Muscle of leg (tissue), 16 donors: Measurements from ENCODE around the gene SNX3. TPM values are rescaled to one million over a fixed set of nuclear protein-coding genes. Genes with fewer than 3 reads are reported as not detected.
"Not testable (repeated sequence)": the region's sequence is repeated elsewhere in the genome, so short reads cannot be mapped to it uniquely, and the experiment has no call there.

Experiments used
- DNase-seq: peaks from one replicate; pipeline ENCODE4 v3.0.0; 2013
- H3K27ac ChIP-seq: one replicate; pipeline ENCODE4 v1.5.1; 2013; ENCODE audit warnings: mild to moderate bottlenecking, low read length, control low read depth
- H3K27me3 ChIP-seq: one replicate; pipeline ENCODE4 v1.6.1; 2013; ENCODE audit warnings: low read length; ENCODE audit not compliant: control insufficient read depth, insufficient read depth
- H3K36me3 ChIP-seq: one replicate; pipeline ENCODE4 v1.6.1; 2013; ENCODE audit warnings: low read length; ENCODE audit not compliant: control insufficient read depth, insufficient read depth
- H3K4me1 ChIP-seq: one replicate; pipeline ENCODE4 v1.6.1; 2013; ENCODE audit warnings: low read length; ENCODE audit not compliant: control insufficient read depth, insufficient read depth
- H3K4me3 ChIP-seq: one replicate; pipeline ENCODE4 v1.5.1; 2013; ENCODE audit warnings: low read length, control low read depth
- H3K9me3 ChIP-seq: replicated peaks from 2 replicates; pipeline ENCODE4 v1.6.1; 2013; ENCODE audit warnings: low read depth, low read length; ENCODE audit not compliant: control insufficient read depth
- WGBS: methylation state at CpG from one replicate; pipeline ENCODE4 v1.1.5; 2013; ENCODE audit warnings: missing lambda C conversion rate; ENCODE audit not compliant: insufficient coverage; 5-methylcytosine and 5-hydroxymethylcytosine counted together
- long read RNA-seq, 11 donors: transcript quantifications; one replicate each; lab custom pipeline, GENCODE V29; 2026
- polyA plus RNA-seq, 8 donors: library from polyadenylated mRNA; unstranded; fragments of 120-200 nt; gene quantifications; one replicate each; pipeline versions ENCODE4 v1.2.1 to v1.2.3, GENCODE V29; 2013; ENCODE audit warnings: inconsistent platforms in 1 of 8, low replicate concordance in 1 of 8; ENCODE audit not compliant: insufficient read length in 8 of 8, insufficient read depth in 1 of 8
- total RNA-seq: library from RNA; stranded (reverse); fragments of 120-200 nt; gene quantifications from one replicate; pipeline ENCODE4 v1.2.4, GENCODE V29; 2013

SNX3 gene
- total RNA-seq: 135 TPM
- 100 to 1,000 TPM; 210 to 263 (median 223) TPM for polyA plus RNA-seq
- long read RNA-seq, donor 1, transcript SNX3-201 (4 exons, 1,755 nt): major isoform, 32 of 32 reads
- long read RNA-seq, donor 1, partial matches to known transcripts: 0 of 32 reads
- long read RNA-seq, donor 1, other reads (novel, unspliced or antisense): 0 of 32 reads
- long read RNA-seq, donor 2, transcript SNX3-201 (4 exons, 1,755 nt): major isoform, 12 of 12 reads
- long read RNA-seq, donor 2, partial matches to known transcripts: 0 of 12 reads
- long read RNA-seq, donor 2, other reads (novel, unspliced or antisense): 0 of 12 reads
- long read RNA-seq, donor 3, transcript SNX3-201 (4 exons, 1,755 nt): major isoform, 83 of 85 reads
- long read RNA-seq, donor 3, partial matches to known transcripts: 0 of 85 reads
- long read RNA-seq, donor 3, other reads (novel, unspliced or antisense): 0 of 85 reads
- long read RNA-seq, donor 4, transcript SNX3-202 (4 exons, 890 nt): minor isoform, 7 of 75 reads
- long read RNA-seq, donor 4, transcript SNX3-201 (4 exons, 1,755 nt): major isoform, 59 of 75 reads
- long read RNA-seq, donor 4, partial matches to known transcripts: 9 of 75 reads
- long read RNA-seq, donor 4, other reads (novel, unspliced or antisense): 0 of 75 reads
- long read RNA-seq, donor 5, transcript SNX3-202 (4 exons, 890 nt): minor isoform, 15 of 217 reads
- long read RNA-seq, donor 5, transcript SNX3-201 (4 exons, 1,755 nt): major isoform, 150 of 217 reads
- long read RNA-seq, donor 5, partial matches to known transcripts: 50 of 217 reads
- long read RNA-seq, donor 5, other reads (novel, unspliced or antisense): 0 of 217 reads
- long read RNA-seq, donor 6, transcript SNX3-201 (4 exons, 1,755 nt): major isoform, 115 of 140 reads
- long read RNA-seq, donor 6, transcript SNX3-202 (4 exons, 890 nt): minor isoform, 7 of 140 reads
- long read RNA-seq, donor 6, partial matches to known transcripts: 18 of 140 reads
- long read RNA-seq, donor 6, other reads (novel, unspliced or antisense): 0 of 140 reads
- long read RNA-seq, donor 7, transcript SNX3-202 (4 exons, 890 nt): minor isoform, 6 of 128 reads
- long read RNA-seq, donor 7, transcript SNX3-201 (4 exons, 1,755 nt): major isoform, 92 of 128 reads
- long read RNA-seq, donor 7, partial matches to known transcripts: 29 of 128 reads
- long read RNA-seq, donor 7, other reads (novel, unspliced or antisense): 0 of 128 reads
- long read RNA-seq, donor 8, transcript SNX3-201 (4 exons, 1,755 nt): major isoform, 60 of 111 reads
- long read RNA-seq, donor 8, partial matches to known transcripts: 46 of 111 reads
- long read RNA-seq, donor 8, other reads (novel, unspliced or antisense): 0 of 111 reads
- long read RNA-seq, donor 9, transcript SNX3-201 (4 exons, 1,755 nt): major isoform, 38 of 67 reads
- long read RNA-seq, donor 9, partial matches to known transcripts: 28 of 67 reads
- long read RNA-seq, donor 9, other reads (novel, unspliced or antisense): 0 of 67 reads
- long read RNA-seq, donor 10, transcript SNX3-202 (4 exons, 890 nt): minor isoform, 5 of 126 reads
- long read RNA-seq, donor 10, transcript SNX3-201 (4 exons, 1,755 nt): major isoform, 99 of 126 reads
- long read RNA-seq, donor 10, partial matches to known transcripts: 21 of 126 reads
- long read RNA-seq, donor 10, other reads (novel, unspliced or antisense): 0 of 126 reads
- long read RNA-seq, donor 11, transcript SNX3-201 (4 exons, 1,755 nt): major isoform, 58 of 86 reads
- long read RNA-seq, donor 11, partial matches to known transcripts: 26 of 86 reads
- long read RNA-seq, donor 11, other reads (novel, unspliced or antisense): 0 of 86 reads

GRCh38 chr6:108260809-108261569, at the start of gene SNX3:
SNX3 (minus strand) TSS chr6:108261040; CDS start chr6:108260921, 119 bp downstream.
- H3K36me3 ChIP-seq: peaks cover 3% of the 10 kb centered on the region
- H3K9me3 ChIP-seq: no peaks in the 10 kb centered on the region
- under 1% methylated on average over 71 of the region's 83 CpGs for WGBS
- H3K27me3 ChIP-seq: no peaks in the 10 kb centered on the region
- DNase-seq: peak; percentile 97
- H3K27ac ChIP-seq: peak within 1 kb of the TSS; percentile 99
- peaks cover 9% of the 10 kb centered on the region for H3K4me1 ChIP-seq
- H3K4me3 ChIP-seq: peak within 1 kb of the TSS; percentile 99

GRCh38 chr6:108309844-108310243, 49.0 kb upstream of the SNX3 start:
- 84% methylated on average over 4 of the region's 5 CpGs for WGBS
- H3K4me3 ChIP-seq: no peak overlapping the region
- H3K4me1 ChIP-seq: no peaks in the 10 kb centered on the region
- DNase-seq: no peak
- H3K27me3 ChIP-seq: no peaks in the 10 kb centered on the region
- H3K36me3 ChIP-seq: no peaks in the 10 kb centered on the region
- H3K27ac ChIP-seq: no peak overlapping the region
- H3K9me3 ChIP-seq: no peaks in the 10 kb centered on the region

- H3K36me3 ChIP-seq: not testable (repeated sequence)
- no CpG with 5 or more reads among the region's 4 CpGs for WGBS
These were observed 47.8 kb upstream of the SNX3 start for GRCh38 chr6:108308641-108309040.

DNA sequence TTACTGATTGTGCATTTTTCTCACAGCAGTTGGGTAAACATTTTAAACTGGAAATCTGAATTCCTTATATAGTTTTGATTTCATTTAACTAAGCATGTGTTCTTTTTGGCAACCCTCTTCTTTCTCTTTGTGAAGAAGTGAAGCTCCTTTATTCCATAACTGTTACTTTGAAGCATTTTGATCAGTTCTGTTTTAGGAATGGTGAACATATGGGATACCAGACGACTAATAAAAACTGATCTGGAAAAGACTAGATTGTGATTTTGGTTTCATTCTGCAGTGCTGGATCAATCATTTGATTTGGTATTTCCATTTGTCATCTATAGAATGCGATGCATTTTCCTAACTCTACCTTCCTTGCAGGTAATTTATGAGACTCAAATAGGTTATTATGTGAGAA, 43.8 kb upstream of the SNX3 start:
- WGBS: no CpG with 5 or more reads among the region's 2 CpGs
- Histone ChIP-seq H3K36me3 (no peaks in the 10 kb centered on the region), H3K4me1 (no peaks in the 10 kb centered on the region), H3K9me3 (no peaks in the 10 kb centered on the region), H3K4me3 (no peak overlapping the region), H3K27me3 (no peaks in the 10 kb centered on the region), H3K27ac (no peak overlapping the region)
- no peak for DNase-seq

More at GRCh38 chr6:108308641-108309040, 47.8 kb upstream of the SNX3 start:
- H3K4me1 ChIP-seq, DNase-seq, H3K4me3 ChIP-seq, H3K27me3 ChIP-seq, H3K27ac ChIP-seq, H3K9me3 ChIP-seq: not testable (repeated sequence)

- no peaks in the 10 kb centered on the region for H3K27me3 ChIP-seq
- H3K36me3 ChIP-seq: no peaks in the 10 kb centered on the region
- 97% methylated on average over 5 of the region's 5 CpGs for WGBS
- no peak overlapping the region for H3K4me3 ChIP-seq
- no peaks in the 10 kb centered on the region for H3K4me1 ChIP-seq
- DNase-seq: no peak
- H3K9me3 ChIP-seq: no peaks in the 10 kb centered on the region
- no peak overlapping the region for H3K27ac ChIP-seq
These were observed 41.5 kb upstream of the SNX3 start for GRCh38 chr6:108302386-108302785.

- no peaks in the 10 kb centered on the region for H3K27me3 ChIP-seq
- peaks cover 5% of the 10 kb centered on the region for H3K4me1 ChIP-seq
- no peak for DNase-seq
- 60% methylated on average over 2 of the region's 7 CpGs for WGBS
- H3K36me3 ChIP-seq: no peaks in the 10 kb centered on the region
- H3K9me3 ChIP-seq: no peaks in the 10 kb centered on the region
- peak overlapping the region; percentile 92 for H3K27ac ChIP-seq
- peak overlapping the region; percentile 70 for H3K4me3 ChIP-seq
These were observed 34.8 kb upstream of the SNX3 start for GRCh38 chr6:108295676-108296075.

DNA sequence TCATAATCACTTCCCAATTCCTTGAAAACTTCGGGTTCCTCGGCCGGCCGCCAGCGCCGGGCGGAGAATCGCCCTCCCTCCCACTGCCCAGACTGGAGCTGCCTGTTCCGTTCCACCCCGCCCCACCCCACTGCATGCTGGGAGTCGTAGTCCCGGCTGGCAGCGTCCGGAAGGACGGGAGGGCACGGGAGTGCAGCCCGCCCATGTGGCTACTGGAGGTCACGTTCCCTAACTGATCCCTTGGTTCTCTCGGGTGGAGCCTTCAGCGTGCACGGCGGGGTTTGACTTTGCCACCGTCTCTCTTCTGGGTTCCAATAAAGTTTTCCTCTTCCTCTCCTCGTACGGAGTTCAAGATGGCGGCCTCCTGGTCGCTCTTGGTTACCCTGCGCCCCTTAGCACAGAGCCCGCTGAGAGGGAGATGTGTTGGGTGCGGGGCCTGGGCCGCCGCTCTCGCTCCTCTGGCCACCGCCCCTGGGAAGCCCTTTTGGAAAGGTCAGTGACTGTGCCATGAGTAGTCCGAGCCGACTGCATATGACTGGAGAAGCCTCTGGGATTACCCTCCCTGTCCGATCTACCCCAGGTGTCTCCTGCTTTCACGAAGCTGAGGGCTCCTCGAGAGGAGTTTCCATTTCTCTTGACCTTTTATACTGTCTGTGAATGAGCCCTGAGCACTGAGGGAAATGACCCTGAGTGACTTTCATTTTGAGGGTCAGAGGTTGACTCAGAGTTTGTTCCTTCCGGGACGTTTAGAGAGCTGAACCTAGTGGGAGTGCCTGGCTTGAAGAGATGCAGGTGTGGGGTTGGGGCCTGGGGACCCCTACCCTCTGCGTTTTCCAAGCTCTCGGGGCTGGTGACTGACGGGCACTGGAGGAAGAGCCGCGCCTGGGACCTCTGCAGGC, 34.1 kb upstream of the SNX3 start, which contains the start of gene AFG1L:
Gene AFG1L (plus strand): TSS at position 328 of the 899 bp plus-strand sequence. CDS start 26 bp downstream, at position 354.
- no peaks in the 10 kb centered on the region for H3K36me3 ChIP-seq
- H3K4me1 ChIP-seq: peaks cover 5% of the 10 kb centered on the region
- peak; percentile 95 for DNase-seq
- H3K27me3 ChIP-seq: no peaks in the 10 kb centered on the region
- H3K27ac ChIP-seq: peak within 1 kb of the TSS; percentile 92
- H3K9me3 ChIP-seq: no peaks in the 10 kb centered on the region
- under 1% methylated on average over 35 of the region's 46 CpGs for WGBS
- peak within 1 kb of the TSS; percentile 70 for H3K4me3 ChIP-seq

DNA sequence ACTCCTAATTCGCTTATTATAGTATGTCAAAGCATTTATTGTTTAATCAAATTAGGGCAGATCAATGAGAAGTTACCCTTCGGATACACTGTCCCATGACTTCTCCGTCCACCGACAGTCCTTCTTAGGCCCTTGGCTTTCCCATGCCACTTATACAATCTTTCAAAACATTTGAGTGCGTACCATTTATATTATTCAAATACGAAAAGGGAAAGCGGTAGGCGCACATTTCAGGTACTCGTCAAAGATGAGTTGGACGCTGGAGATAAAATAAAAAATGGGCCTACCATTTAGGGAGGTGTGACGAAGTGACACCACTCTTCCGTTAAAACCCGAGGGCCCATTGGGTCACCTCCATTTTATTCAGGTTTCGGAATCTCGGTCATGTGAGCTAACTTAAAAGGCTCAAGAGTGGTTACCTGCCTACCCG, 33.5 kb upstream of the SNX3 start:
- Histone ChIP-seq H3K4me1 (peaks cover 5% of the 10 kb centered on the region), H3K9me3 (no peaks in the 10 kb centered on the region), H3K36me3 (no peaks in the 10 kb centered on the region), H3K27me3 (no peaks in the 10 kb centered on the region), H3K27ac (peak overlapping the region; percentile 92), H3K4me3 (peak overlapping the region; percentile 70)
- no peak for DNase-seq
- WGBS: 0% methylated on average over 5 of the region's 16 CpGs
